ENCODE measurements around the gene OLFM2.

DNA sequence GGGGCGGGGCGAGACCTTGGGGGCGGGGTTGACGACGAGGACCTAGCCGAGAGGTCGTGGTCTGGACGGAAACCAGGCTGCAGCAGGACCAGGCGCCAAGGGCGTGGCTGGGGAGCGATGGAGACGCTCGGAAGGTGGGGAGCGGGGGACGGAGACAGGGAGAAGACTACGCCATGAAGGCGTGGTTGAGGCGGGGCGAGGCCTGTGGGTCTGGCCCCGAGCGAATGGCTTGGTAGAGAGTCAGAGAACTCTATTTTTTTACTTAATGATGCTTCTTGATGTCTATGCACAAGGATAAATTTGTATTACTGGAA is 116.8 kb downstream of the OLFM2 start:
- no peak for TF ChIP-seq CEBPB (IDR thresholded peaks at IDR 0.05)
- TF ChIP-seq YY1 (IDR thresholded peaks at IDR 0.05; ENCODE audit: low read depth) = no peak
- no peak for TF ChIP-seq RAD21 (IDR thresholded peaks at IDR 0.05; ENCODE audit: low read depth)
- no peak for TF ChIP-seq EP300 (IDR thresholded peaks at IDR 0.05; ENCODE audit: borderline replicate concordance)
- no peak for TF ChIP-seq REST (IDR thresholded peaks at IDR 0.05; ENCODE audit: low read depth)
- TF ChIP-seq, protein P1, sequence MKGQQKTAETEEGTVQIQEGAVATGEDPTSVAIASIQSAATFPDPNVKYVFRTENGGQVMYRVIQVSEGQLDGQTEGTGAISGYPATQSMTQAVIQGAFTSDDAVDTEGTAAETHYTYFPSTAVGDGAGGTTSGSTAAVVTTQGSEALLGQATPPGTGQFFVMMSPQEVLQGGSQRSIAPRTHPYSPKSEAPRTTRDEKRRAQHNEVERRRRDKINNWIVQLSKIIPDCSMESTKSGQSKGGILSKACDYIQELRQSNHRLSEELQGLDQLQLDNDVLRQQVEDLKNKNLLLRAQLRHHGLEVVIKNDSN (IDR thresholded peaks at IDR 0.05) = no peak
- TF ChIP-seq, protein P2, sequence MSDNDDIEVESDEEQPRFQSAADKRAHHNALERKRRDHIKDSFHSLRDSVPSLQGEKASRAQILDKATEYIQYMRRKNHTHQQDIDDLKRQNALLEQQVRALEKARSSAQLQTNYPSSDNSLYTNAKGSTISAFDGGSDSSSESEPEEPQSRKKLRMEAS (IDR thresholded peaks at IDR 0.05) = peak; percentile 42; the same call in 1 of the 2 replicates
- TF ChIP-seq NFIC (IDR thresholded peaks at IDR 0.05) = no peak
- no peak for TF ChIP-seq ZBTB7A (IDR thresholded peaks at IDR 0.05; ENCODE audit: low read depth)
- TF ChIP-seq TEAD4 (IDR thresholded peaks at IDR 0.05) = no peak
- TF ChIP-seq TCF12 (IDR thresholded peaks at IDR 0.05; ENCODE audit: low read depth) = no peak
- no peak for TF ChIP-seq TAF1 (IDR thresholded peaks at IDR 0.05; ENCODE audit: low read depth)
- TF ChIP-seq CREB1 (IDR thresholded peaks at IDR 0.05; ENCODE audit: low read depth) = no peak

Measured in Ishikawa (cell line).